Measurements from ENCODE around the gene FMNL2.
"Not testable (repeated sequence)": the region's sequence is repeated elsewhere in the genome, so short reads cannot be mapped to it uniquely, and the experiment has no call there.

Gene FMNL2

DNA sequence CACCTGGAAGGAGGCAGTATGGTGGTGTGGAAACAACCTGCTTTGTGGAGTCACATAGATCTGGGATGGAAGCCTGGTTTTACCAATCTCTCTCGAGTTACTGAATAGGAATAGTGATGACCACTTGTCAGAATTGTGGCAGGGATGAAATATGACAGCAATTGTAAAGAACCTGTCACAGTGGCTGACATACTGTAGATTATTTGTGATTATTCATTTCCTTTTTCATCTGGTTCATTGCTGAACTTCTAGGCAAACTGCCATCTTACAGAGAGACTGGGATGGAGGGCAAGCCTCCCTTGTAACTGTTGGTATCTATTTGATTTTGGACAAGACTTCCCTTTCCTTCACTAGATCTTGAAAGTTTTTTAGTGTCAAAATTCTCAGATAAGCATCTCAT lies 42.0 kb downstream of the FMNL2 start:
- Mint-ChIP-seq H3K27me3 (ENCODE audit: low read depth) (peaks cover 19% of the 10 kb centered on the region), H3K4me3 (no peak overlapping the region), H3K4me1 (ENCODE audit: low read depth) (no peaks in the 10 kb centered on the region), H3K9me3 (no peaks in the 10 kb centered on the region), H3K36me3 (ENCODE audit: low read depth) (no peaks in the 10 kb centered on the region), H3K27ac (no peak overlapping the region)

DNA sequence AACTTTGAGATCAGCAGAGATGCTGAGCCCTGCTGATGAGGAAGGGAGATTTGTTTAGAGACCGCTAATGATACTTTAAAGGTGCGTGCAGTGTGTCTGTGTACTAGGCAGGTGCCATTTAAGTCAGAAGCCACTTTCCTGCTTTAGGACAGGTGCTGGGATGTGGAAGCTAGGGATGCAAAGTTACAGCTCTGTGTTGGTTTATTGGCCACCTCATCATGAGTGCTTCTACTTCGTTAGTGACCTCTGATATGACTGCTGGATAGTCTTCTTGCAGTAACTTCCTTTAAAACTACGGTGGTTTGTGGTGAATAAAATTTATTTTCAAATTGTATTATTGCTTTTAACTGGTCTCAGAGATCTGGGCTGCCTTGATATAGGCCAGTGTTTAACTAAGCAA lies 44.1 kb downstream of the FMNL2 start:
- H3K4me1 Mint-ChIP-seq (ENCODE audit: low read depth), result no peaks in the 10 kb centered on the region
- peaks cover 10% of the 10 kb centered on the region for H3K27me3 Mint-ChIP-seq (ENCODE audit: low read depth)
- H3K27ac Mint-ChIP-seq, result no peak overlapping the region
- H3K9me3 Mint-ChIP-seq, result no peaks in the 10 kb centered on the region
- H3K4me3 Mint-ChIP-seq, result no peak overlapping the region
- H3K36me3 Mint-ChIP-seq (ENCODE audit: low read depth), result no peaks in the 10 kb centered on the region

GRCh38 chr2:152380261-152381055 lies 45.5 kb downstream of the FMNL2 start:
- Mint-ChIP-seq H3K27me3 (ENCODE audit: low read depth) (peaks cover 8% of the 10 kb centered on the region), H3K4me1 (ENCODE audit: low read depth) (no peaks in the 10 kb centered on the region), H3K9me3 (no peaks in the 10 kb centered on the region), H3K36me3 (ENCODE audit: low read depth) (no peaks in the 10 kb centered on the region), H3K4me3 (no peak overlapping the region), H3K27ac (no peak overlapping the region)

- Mint-ChIP-seq H3K9me3 (no peaks in the 10 kb centered on the region), H3K27ac (no peak overlapping the region), H3K4me1 (ENCODE audit: low read depth) (no peaks in the 10 kb centered on the region), H3K36me3 (ENCODE audit: low read depth) (no peaks in the 10 kb centered on the region), H3K27me3 (ENCODE audit: low read depth) (peaks cover 5% of the 10 kb centered on the region), H3K4me3 (no peak overlapping the region)
Observed at GRCh38 chr2:152383702-152384101, 48.7 kb downstream of the FMNL2 start.

DNA sequence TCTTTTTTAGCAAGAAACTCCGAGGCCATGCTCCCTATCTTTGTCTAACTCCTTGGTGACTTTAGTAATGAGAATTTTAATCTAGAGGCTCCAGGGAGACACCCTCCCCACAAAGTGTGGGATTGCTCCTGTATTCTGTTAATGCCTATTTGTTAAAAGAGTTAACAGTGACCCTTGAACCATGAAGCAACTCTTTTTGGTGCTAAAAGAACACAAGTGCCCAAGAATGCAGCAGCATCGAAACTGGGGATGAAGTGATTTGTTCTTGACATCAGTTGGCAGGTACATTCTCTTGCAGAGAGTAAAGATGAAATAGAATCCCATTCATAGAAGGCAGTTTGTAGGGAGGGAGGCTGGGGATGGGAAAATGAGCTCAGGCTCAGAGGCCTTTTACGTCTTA lies 50.0 kb downstream of the FMNL2 start:
- Mint-ChIP-seq H3K27ac (no peak overlapping the region), H3K27me3 (ENCODE audit: low read depth) (peaks cover 4% of the 10 kb centered on the region), H3K4me3 (no peak overlapping the region), H3K4me1 (ENCODE audit: low read depth) (no peaks in the 10 kb centered on the region), H3K9me3 (peaks cover 3% of the 10 kb centered on the region), H3K36me3 (ENCODE audit: low read depth) (no peaks in the 10 kb centered on the region)

DNA sequence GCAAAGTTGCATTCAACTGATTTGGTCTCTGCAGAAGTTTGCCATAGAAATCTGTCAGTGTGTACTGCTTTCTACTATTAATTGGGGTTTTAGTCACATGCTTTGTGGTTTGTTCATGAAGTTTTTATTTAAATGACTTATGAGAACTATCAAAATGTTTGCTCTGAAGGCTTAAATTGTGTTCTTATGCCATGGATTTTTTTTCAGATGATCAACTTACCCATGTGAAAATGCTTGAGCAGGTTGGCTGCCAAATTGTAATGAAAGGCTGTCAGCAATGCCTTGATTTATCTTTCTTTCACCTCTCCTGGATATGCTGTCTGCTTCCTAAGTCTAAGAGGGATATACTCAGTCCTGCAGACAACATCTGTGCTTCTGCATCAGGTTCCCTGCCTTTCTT lies 50.7 kb downstream of the FMNL2 start:
- H3K9me3 Mint-ChIP-seq, result peaks cover 3% of the 10 kb centered on the region
- H3K36me3 Mint-ChIP-seq (ENCODE audit: low read depth), result no peaks in the 10 kb centered on the region
- H3K27ac Mint-ChIP-seq, result no peak overlapping the region
- H3K4me3 Mint-ChIP-seq, result no peak overlapping the region
- peaks cover 4% of the 10 kb centered on the region for H3K27me3 Mint-ChIP-seq (ENCODE audit: low read depth)
- H3K4me1 Mint-ChIP-seq (ENCODE audit: low read depth), result no peaks in the 10 kb centered on the region

DNA sequence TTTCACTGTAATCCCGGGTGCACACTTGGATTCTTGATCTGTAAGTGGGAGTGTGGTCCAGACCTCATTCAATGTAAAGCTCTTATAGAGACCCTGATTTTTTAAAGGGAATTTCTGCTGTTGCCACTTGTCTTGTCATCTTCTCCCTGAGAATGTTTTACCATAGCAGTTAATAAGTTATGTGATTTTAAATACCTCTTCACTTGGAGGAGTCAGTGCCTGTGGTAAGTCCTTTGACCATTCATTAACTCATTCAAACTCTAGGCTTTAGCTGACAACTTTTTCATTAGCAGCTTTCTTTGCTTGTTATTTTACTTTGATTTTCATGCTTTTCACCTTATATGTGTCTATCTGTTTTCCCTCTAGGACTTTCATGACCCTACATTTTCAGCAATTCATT lies 51.3 kb downstream of the FMNL2 start:
- Mint-ChIP-seq H3K27ac (no peak overlapping the region), H3K4me3 (no peak overlapping the region), H3K27me3 (ENCODE audit: low read depth) (peaks cover 4% of the 10 kb centered on the region), H3K4me1 (ENCODE audit: low read depth) (peaks cover 2% of the 10 kb centered on the region), H3K36me3 (ENCODE audit: low read depth) (no peaks in the 10 kb centered on the region), H3K9me3 (peaks cover 3% of the 10 kb centered on the region)

GRCh38 chr2:152387041-152387440 lies 52.1 kb downstream of the FMNL2 start:
- peaks cover 3% of the 10 kb centered on the region for H3K9me3 Mint-ChIP-seq
- peaks cover 2% of the 10 kb centered on the region for H3K4me1 Mint-ChIP-seq (ENCODE audit: low read depth)
- no peak overlapping the region for H3K27ac Mint-ChIP-seq
- peaks cover 2% of the 10 kb centered on the region for H3K27me3 Mint-ChIP-seq (ENCODE audit: low read depth)
- H3K36me3 Mint-ChIP-seq (ENCODE audit: low read depth), result no peaks in the 10 kb centered on the region
- H3K4me3 Mint-ChIP-seq, result no peak overlapping the region

DNA sequence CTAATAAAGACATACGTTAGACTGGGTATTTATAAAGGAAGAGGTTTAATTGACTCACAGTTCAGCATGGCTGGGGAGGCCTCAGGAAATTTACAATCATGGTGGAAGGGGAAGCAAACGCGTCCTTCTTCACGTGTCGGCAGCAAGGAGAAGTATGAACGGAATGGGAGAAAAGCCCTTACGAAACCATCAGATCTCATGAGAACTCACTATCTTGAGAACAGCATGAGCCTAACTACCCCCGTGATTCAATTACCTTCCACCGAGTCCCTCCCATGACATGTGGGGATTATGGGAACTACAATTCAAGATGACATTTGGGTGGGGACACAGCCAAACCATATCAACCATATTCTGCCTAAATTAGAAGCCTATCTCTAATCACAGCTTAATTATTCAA lies 53.3 kb downstream of the FMNL2 start:
- H3K4me3 Mint-ChIP-seq; H3K27me3 Mint-ChIP-seq (ENCODE audit: low read depth); H3K9me3 Mint-ChIP-seq; H3K27ac Mint-ChIP-seq; H3K36me3 Mint-ChIP-seq (ENCODE audit: low read depth); H3K4me1 Mint-ChIP-seq (ENCODE audit: low read depth): not testable (repeated sequence)

- H3K4me1 Mint-ChIP-seq (ENCODE audit: low read depth), result peaks cover 2% of the 10 kb centered on the region
- H3K27ac Mint-ChIP-seq, result no peak overlapping the region
- H3K36me3 Mint-ChIP-seq (ENCODE audit: low read depth), result no peaks in the 10 kb centered on the region
- H3K9me3 Mint-ChIP-seq, result peaks cover 3% of the 10 kb centered on the region
- H3K4me3 Mint-ChIP-seq, result no peak overlapping the region
- no peaks in the 10 kb centered on the region for H3K27me3 Mint-ChIP-seq (ENCODE audit: low read depth)
Observed at GRCh38 chr2:152389483-152389882, 54.5 kb downstream of the FMNL2 start.

DNA sequence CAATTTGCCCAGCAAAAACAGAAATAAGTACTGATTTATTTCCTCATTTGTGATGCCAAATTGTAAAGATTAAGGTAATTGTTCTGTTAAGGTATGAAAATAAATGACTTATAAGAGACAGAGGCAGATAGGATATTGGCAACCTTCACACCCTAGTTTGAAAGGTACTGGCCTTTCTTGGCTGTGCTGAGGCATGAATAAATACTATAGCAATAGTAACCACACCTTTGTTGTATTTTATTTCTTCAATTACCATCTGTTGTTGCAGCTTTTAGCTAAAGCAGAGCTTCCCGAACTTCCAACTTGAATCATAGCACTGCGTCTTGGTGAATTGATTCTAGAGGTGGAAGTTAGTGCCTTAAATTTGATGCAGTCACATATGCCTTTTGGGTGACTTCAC lies 55.9 kb downstream of the FMNL2 start:
- H3K4me3 Mint-ChIP-seq, result no peak overlapping the region
- H3K9me3 Mint-ChIP-seq, result peaks cover 3% of the 10 kb centered on the region
- H3K27ac Mint-ChIP-seq, result no peak overlapping the region
- no peaks in the 10 kb centered on the region for H3K36me3 Mint-ChIP-seq (ENCODE audit: low read depth)
- H3K27me3 Mint-ChIP-seq (ENCODE audit: low read depth), result no peaks in the 10 kb centered on the region
- H3K4me1 Mint-ChIP-seq (ENCODE audit: low read depth), result peaks cover 2% of the 10 kb centered on the region

DNA sequence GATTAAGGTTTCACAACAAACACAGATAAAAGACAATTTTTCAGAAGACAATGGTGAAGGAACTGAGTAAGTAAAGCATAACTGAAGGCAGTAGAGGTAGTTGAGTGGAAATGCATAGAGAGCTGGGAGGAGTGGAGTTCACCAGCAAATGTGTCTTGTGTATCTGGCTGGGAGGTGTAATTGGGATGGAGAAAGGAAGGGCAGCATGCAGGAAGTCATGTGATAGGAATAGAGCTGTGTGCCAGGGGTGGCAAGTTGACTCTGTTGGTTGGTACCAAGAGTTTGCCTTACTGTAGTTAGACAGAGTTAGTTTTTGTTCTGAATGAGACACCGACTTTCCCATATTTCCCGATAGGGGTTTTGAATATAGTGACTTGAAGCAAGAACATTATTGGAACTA lies 56.3 kb downstream of the FMNL2 start:
- Mint-ChIP-seq H3K4me3 (no peak overlapping the region), H3K9me3 (peaks cover 3% of the 10 kb centered on the region), H3K27ac (no peak overlapping the region), H3K36me3 (ENCODE audit: low read depth) (no peaks in the 10 kb centered on the region), H3K27me3 (ENCODE audit: low read depth) (no peaks in the 10 kb centered on the region), H3K4me1 (ENCODE audit: low read depth) (peaks cover 2% of the 10 kb centered on the region)

DNA sequence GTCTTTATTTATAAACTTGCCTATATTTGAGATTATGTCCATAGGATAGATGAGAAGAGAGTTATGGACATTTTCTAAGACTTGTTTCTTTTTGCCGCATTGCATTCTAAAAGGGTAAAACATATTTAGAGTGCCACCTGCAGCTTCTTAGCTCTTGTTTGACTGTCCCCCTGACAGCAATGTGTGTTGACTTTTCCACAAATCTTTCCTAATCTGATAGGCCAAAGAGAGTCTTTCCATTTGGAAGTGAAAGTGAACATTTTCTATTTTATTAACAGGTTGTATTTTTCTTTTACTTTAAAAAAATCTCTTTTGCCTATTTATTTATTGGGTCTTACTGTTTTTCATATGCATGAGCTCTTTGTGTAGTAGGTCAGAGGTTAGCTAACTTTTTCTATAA lies 58.4 kb downstream of the FMNL2 start:
- Mint-ChIP-seq H3K36me3 (ENCODE audit: low read depth) (no peaks in the 10 kb centered on the region), H3K4me3 (no peak overlapping the region), H3K27ac (no peak overlapping the region), H3K27me3 (ENCODE audit: low read depth) (peaks cover 13% of the 10 kb centered on the region), H3K9me3 (peaks cover 3% of the 10 kb centered on the region), H3K4me1 (ENCODE audit: low read depth) (peaks cover 2% of the 10 kb centered on the region)

DNA sequence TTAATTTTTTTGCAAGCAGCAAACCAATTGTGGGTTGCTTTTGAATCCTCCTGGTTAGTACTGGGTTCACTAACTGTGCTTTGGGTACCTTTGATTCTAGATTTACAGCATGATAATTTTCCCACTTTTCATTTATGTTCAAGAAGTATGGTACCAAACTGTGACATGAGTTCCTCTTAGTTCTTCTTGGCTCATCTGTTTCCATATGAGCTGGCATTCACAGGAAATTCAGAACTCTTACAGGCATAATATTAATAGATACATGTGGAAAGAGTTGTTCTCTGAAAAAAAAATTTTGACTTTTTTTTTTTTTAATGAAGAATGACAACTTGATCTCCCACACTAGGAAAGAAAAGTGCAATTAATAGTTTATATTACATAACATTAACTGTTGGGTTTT lies 59.4 kb downstream of the FMNL2 start:
- Mint-ChIP-seq H3K36me3 (ENCODE audit: low read depth) (no peaks in the 10 kb centered on the region), H3K27me3 (ENCODE audit: low read depth) (peaks cover 23% of the 10 kb centered on the region), H3K4me3 (no peak overlapping the region), H3K27ac (no peak overlapping the region), H3K4me1 (ENCODE audit: low read depth) (peaks cover 7% of the 10 kb centered on the region), H3K9me3 (peaks cover 2% of the 10 kb centered on the region)

DNA sequence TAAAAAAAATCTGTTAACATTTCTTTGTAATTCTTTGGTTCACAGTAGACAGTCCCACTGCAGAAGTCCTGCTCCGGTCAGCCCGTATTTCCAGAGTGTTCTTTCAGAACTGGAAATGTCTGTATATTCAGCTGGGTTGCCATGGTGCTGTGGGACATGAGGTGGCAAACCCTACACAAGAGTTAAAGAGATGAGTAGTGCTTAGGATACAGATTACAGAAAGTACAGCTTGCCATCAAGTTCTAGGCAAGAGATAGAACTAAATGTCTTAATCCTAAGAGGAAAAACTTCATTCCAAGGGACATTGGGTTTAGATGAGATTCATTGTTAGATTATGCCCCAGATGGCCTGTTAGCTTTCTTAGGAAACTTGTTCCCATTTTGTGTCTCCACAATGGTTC lies 60.1 kb downstream of the FMNL2 start:
- H3K27ac Mint-ChIP-seq, result no peak overlapping the region
- peaks cover 13% of the 10 kb centered on the region for H3K4me1 Mint-ChIP-seq (ENCODE audit: low read depth)
- no peaks in the 10 kb centered on the region for H3K9me3 Mint-ChIP-seq
- no peak overlapping the region for H3K4me3 Mint-ChIP-seq
- no peaks in the 10 kb centered on the region for H3K36me3 Mint-ChIP-seq (ENCODE audit: low read depth)
- H3K27me3 Mint-ChIP-seq (ENCODE audit: low read depth), result peaks cover 29% of the 10 kb centered on the region

DNA sequence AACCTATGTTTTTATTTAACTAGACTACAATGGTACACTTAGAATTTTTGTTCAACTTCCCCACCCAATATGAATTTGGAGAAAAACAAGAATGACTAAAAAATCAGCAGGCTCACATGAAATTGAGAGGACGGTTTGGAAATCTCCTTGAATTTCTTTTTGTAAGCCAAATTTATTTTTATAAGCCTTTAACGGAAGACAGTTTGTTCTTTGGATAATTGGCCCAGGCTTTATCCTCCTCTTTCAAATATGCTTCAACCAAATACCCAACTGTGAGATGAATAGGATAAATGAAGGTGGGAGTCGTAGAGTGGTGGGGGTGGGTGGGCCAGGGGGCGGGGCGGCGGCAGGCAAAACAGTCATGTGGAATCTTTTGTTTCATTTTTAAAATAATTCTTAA lies 60.6 kb downstream of the FMNL2 start:
- peaks cover 13% of the 10 kb centered on the region for H3K4me1 Mint-ChIP-seq (ENCODE audit: low read depth)
- H3K4me3 Mint-ChIP-seq, result no peak overlapping the region
- peaks cover 29% of the 10 kb centered on the region for H3K27me3 Mint-ChIP-seq (ENCODE audit: low read depth)
- H3K36me3 Mint-ChIP-seq (ENCODE audit: low read depth), result no peaks in the 10 kb centered on the region
- no peak overlapping the region for H3K27ac Mint-ChIP-seq
- no peaks in the 10 kb centered on the region for H3K9me3 Mint-ChIP-seq
